BJ (cell line): Measurements from ENCODE around the gene TMEM174. TPM values are rescaled to one million over a fixed set of nuclear protein-coding genes. Genes with fewer than 3 reads are reported as not detected.

Experiments
- CTCF ChIA-PET: fragments of 350-600 bp; formaldehyde crosslinking; extraction: SDS; loops from one replicate; lab custom pipeline; 2021; ENCODE audit warnings: antibody characterized with exemption, inconsistent platforms; lab: Yijun Ruan, JAX
- POLR2A ChIA-PET: fragments of 300-600 bp; sonication (Branson Sonifier 250); formaldehyde crosslinking; extraction: SDS; loops from one replicate; lab custom pipeline; 2021; ENCODE audit warnings: antibody characterized with exemption; lab: Charles Lee
- DNase-seq: peaks from one replicate; pipeline ENCODE4 v3.0.0-alpha.2; 2011; ENCODE audit warnings: low read depth
- H3K27me3 ChIP-seq: 2 replicates; pipeline ENCODE4 v1.6.0; 2011; ENCODE audit warnings: low read length; ENCODE audit not compliant: control insufficient read depth, insufficient read depth
- H3K36me3 ChIP-seq: 2 replicates; pipeline ENCODE4 v1.5.1; 2011; ENCODE audit warnings: low read length; ENCODE audit not compliant: control insufficient read depth, insufficient read depth
- H3K4me3 ChIP-seq: 2 replicates; pipeline ENCODE4 v1.5.1; 2011; ENCODE audit warnings: low read depth, mild to moderate bottlenecking, control low read depth, low read length
- polyA plus RNA-seq: library from polyadenylated mRNA; depleted of rRNA; stranded (reverse); fragments of >200 nt; gene quantifications from 2 replicates; pipeline ENCODE4 v1.2.3, GENCODE V29; 2011
- TF ChIP-seq, protein P1 (sequence below): IDR thresholded peaks from 2 replicates; pipeline ENCODE4 v1.5.1; 2011; ENCODE audit warnings: low read depth, mild to moderate bottlenecking, control low read depth, inconsistent platforms, low read length, moderate library complexity; ENCODE audit not compliant: insufficient read depth

TMEM174 gene
- polyA plus RNA-seq, 1 experiment, result not detected

DNA sequence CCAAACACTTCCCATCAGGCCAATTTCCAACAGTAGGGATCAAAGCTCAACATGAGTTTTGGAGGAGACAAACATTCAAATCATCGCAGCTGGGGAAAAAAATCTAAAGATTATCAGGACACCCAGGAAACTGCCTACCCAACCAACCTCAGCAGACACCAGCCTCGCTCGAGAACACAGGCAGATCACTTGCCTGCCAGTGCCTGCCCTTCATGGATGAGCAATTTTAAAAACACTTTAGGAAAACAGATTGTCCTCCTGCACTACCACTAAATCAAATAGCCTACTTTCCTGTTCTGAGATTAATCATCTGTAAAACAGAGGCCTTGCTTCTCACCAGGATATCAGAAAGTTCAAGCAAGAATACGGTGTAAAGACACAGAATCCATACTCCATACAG, 14.7 kb upstream of the TMEM174 start:
- POLR2A ChIA-PET, result no interaction called here
- peaks cover 2% of the 10 kb centered on the region; the same call in 1 of the 2 replicates for H3K27me3 ChIP-seq

DNA sequence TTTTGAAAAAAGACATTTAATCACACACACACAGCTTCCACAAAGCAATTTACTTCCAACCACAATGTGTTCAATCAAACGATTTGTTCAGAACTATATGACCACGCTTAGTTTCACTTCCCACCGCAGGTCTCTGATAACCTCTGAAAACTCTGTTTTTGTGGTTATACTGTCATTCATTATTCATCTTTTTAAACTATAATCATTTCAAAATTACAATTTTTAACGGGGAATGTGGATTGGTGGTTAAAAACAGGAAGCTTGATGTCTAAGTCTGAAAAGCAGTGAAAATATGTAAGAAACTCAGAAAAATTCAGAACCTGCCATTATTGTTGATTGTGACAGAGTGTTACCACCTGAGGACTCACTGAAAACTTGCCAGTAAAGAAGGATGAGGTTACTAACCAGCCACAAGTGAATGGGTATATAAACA, 12.7 kb upstream of the TMEM174 start:
- no peaks in the 10 kb centered on the region for H3K36me3 ChIP-seq
- H3K4me3 ChIP-seq, result no peak overlapping the region
- CTCF ChIA-PET, result interaction anchor here (1.4 kb wide), 1 partner anchor 10 kb away, joined by 3 read pairs; no protein-coding TSS in a partner anchor
- TF ChIP-seq, protein P1, sequence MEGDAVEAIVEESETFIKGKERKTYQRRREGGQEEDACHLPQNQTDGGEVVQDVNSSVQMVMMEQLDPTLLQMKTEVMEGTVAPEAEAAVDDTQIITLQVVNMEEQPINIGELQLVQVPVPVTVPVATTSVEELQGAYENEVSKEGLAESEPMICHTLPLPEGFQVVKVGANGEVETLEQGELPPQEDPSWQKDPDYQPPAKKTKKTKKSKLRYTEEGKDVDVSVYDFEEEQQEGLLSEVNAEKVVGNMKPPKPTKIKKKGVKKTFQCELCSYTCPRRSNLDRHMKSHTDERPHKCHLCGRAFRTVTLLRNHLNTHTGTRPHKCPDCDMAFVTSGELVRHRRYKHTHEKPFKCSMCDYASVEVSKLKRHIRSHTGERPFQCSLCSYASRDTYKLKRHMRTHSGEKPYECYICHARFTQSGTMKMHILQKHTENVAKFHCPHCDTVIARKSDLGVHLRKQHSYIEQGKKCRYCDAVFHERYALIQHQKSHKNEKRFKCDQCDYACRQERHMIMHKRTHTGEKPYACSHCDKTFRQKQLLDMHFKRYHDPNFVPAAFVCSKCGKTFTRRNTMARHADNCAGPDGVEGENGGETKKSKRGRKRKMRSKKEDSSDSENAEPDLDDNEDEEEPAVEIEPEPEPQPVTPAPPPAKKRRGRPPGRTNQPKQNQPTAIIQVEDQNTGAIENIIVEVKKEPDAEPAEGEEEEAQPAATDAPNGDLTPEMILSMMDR, result no peak
- no peak for DNase-seq
- POLR2A ChIA-PET, result interaction anchor here (0.6 kb wide), 1 partner anchor 299 kb away, joined by 16 read pairs; no protein-coding TSS in a partner anchor
- peaks cover 2% of the 10 kb centered on the region; the same call in 1 of the 2 replicates for H3K27me3 ChIP-seq

More for the DNA sequence above, 14.7 kb upstream of the TMEM174 start:
- TF ChIP-seq, protein P1, result no peak
- CTCF ChIA-PET, result interaction anchor here (1.0 to 2.0 kb wide), 3 partner anchors 11 to 60 kb away, joined by 3 to 11 read pairs (median 4); no protein-coding TSS in a partner anchor
- Histone ChIP-seq H3K4me3 (no peak overlapping the region), H3K36me3 (no peaks in the 10 kb centered on the region)
- DNase-seq, result no peak

DNA sequence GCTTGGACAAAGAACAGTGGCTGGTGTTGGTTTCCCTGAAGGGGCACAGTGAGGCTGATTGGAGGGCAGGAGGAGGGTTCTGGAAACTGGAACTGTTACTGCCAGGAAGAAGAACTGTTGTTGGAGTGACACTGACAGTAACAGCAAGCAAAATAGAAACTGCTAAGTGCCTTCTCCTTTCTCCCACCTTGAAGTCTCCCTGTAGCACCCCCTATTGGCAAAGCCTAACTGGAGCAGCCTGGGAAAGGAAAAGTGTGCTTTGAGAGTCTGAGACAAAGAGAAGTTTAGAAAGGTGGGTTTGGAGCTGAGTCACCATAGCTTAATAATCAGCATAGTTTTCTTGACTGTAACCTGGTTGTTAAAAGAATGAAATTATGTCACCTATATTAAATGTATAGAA, 2.5 kb upstream of the TMEM174 start:
- no peaks in the 10 kb centered on the region for H3K36me3 ChIP-seq
- TF ChIP-seq, protein P1, result peak; percentile 63
- ChIA-PET CTCF (interaction anchor here (0.6 to 3.3 kb wide), 15 partner anchors 9 to 1365 kb away, joined by 3 to 15 read pairs (median 3); partner anchors contain the start of gene TMEM171), POLR2A (no interaction called here)
- no peak for DNase-seq
- H3K27me3 ChIP-seq, result peaks cover 9% of the 10 kb centered on the region
- H3K4me3 ChIP-seq, result no peak overlapping the region

DNA sequence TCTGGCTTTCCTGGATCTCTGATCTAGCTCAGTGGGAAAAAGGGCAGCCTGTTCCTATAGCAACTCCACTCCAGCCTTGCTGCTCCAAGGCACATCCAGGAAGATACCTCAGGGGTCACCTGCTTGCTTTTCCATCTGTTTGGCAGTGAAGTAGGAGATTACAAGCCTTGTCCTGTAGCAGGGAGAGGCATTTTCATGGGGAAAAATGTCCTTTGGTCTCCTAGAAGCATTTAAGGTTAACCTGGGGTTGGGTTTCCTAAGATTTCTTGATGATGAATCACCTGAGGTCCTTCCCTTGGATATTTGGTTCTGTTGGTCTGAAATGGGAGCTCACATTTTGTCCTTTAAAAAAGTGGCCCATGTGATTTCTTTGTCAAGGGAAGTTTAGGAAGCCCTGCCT, 1.5 kb upstream of the TMEM174 start:
- TF ChIP-seq, protein P1, result no peak
- ChIA-PET POLR2A (no interaction called here), CTCF (interaction anchor here (0.5 to 3.3 kb wide), 13 partner anchors 8 to 1364 kb away, joined by 3 to 15 read pairs (median 4); no protein-coding TSS in a partner anchor)
- Histone ChIP-seq H3K36me3 (no peaks in the 10 kb centered on the region), H3K4me3 (no peak overlapping the region), H3K27me3 (peaks cover 10% of the 10 kb centered on the region)
- no peak for DNase-seq

DNA sequence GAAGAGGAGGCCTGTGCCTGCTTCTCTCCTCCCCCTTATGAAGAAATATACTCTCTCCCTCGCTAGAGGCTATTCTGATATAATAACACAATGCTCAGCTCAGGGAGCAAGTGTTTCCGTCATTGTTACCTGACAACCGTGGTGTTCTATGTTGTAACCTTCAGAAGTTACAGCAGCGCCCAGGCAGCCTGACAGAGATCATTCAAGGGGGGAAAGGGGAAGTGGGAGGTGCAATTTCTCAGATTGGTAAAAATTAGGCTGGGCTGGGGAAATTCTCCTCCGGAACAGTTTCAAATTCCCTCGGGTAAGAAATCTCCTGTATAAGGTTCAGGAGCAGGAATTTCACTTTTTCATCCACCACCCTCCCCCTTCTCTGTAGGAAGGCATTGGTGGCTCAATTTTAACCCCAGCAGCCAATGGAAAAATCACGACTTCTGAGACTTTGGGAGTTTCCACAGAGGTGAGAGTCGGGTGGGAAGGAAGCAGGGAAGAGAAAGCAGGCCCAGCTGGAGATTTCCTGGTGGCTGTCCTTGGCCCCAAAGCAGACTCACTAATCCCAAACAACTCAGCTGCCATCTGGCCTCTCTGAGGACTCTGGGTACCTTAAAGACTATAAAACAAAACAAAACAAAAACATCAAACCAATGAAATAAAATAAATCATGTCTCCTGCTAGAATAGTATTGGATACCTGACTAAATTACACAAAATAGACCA, 1.3 kb downstream of the TMEM174 start:
- ChIA-PET POLR2A (no interaction called here), CTCF (interaction anchor here (1.5 to 1.8 kb wide), 2 partner anchors 10 to 26 kb away, joined by 3 to 4 read pairs; no protein-coding TSS in a partner anchor)
- Histone ChIP-seq H3K36me3 (no peaks in the 10 kb centered on the region), H3K4me3 (no peak overlapping the region), H3K27me3 (peaks cover 13% of the 10 kb centered on the region)
- no peak for DNase-seq
- TF ChIP-seq, protein P1, result no peak
